Stomach (tissue), 4 donors: Measurements from ENCODE around the gene PJA2.

Source experiments
- CTCF ChIP-seq, 7 experiments: fragments of 450-650 bp in 4 of 7; fragments of 200-600 bp in 3 of 7; sonication (generic) in 3 of 7; IDR thresholded peaks; one replicate each; pipeline ENCODE4 v1.5.1; 2016 to 2019; ENCODE audit warnings: antibody characterized with exemption in 7 of 7, control low read depth in 2 of 7, mild to moderate bottlenecking in 1 of 7
- EP300 ChIP-seq: sonication (generic); formaldehyde crosslinking; IDR thresholded peaks from one replicate; pipeline ENCODE4 v1.6.1; 2017; ENCODE audit warnings: antibody characterized with exemption
- POLR2A ChIP-seq, 4 donors: fragments of 450-650 bp; IDR thresholded peaks; one replicate each; pipeline ENCODE4 v1.6.1; 2016; ENCODE audit warnings: antibody characterized with exemption in 4 of 4, control low read depth in 2 of 4, mild to moderate bottlenecking in 1 of 4, moderate library complexity in 1 of 4
- POLR2AphosphoS5 ChIP-seq, 3 donors: sonication (generic); formaldehyde crosslinking; IDR thresholded peaks; one replicate each; pipeline ENCODE4 v1.6.1; 2016; ENCODE audit warnings: antibody characterized with exemption in 3 of 3

- peak; percentile 17 to 49 (median 40) for TF ChIP-seq POLR2AphosphoS5 (IDR thresholded peaks at IDR 0.05)
- TF ChIP-seq CTCF (IDR thresholded peaks at IDR 0.05): no peak
- no peak for TF ChIP-seq POLR2A (IDR thresholded peaks at IDR 0.05)
- TF ChIP-seq EP300: no peak
Observed at GRCh38 chr5:109411627-109412026, 1.9 kb upstream of the PJA2 start.
